HG02943 (cell line): Measurements from ENCODE around the gene UGDH.
"Not testable (repeated sequence)": the region's sequence is repeated elsewhere in the genome, so short reads cannot be mapped to it uniquely, and the experiment has no call there.

ENCODE experiments used
- ATAC-seq: cut with Tn5 transposase; IDR thresholded peaks from one replicate; pipeline ENCODE4 v1.9.1; 2021; ENCODE audit warnings: mild to moderate bottlenecking, low read depth, moderate library complexity; ENCODE audit not compliant: unreplicated experiment

The UGDH gene

GRCh38 chr4:39530682-39531081, 3.4 kb upstream of the UGDH start:
- ATAC-seq = no peak

GRCh38 chr4:39529534-39529933, 2.3 kb upstream of the UGDH start:
- no peak for ATAC-seq

- ATAC-seq = no peak
These were observed 824 bp upstream of the UGDH start for GRCh38 chr4:39528061-39528465.

GRCh38 chr4:39526765-39527295, 409 bp downstream of the UGDH start:
- ATAC-seq = peak; percentile 19

DNA sequence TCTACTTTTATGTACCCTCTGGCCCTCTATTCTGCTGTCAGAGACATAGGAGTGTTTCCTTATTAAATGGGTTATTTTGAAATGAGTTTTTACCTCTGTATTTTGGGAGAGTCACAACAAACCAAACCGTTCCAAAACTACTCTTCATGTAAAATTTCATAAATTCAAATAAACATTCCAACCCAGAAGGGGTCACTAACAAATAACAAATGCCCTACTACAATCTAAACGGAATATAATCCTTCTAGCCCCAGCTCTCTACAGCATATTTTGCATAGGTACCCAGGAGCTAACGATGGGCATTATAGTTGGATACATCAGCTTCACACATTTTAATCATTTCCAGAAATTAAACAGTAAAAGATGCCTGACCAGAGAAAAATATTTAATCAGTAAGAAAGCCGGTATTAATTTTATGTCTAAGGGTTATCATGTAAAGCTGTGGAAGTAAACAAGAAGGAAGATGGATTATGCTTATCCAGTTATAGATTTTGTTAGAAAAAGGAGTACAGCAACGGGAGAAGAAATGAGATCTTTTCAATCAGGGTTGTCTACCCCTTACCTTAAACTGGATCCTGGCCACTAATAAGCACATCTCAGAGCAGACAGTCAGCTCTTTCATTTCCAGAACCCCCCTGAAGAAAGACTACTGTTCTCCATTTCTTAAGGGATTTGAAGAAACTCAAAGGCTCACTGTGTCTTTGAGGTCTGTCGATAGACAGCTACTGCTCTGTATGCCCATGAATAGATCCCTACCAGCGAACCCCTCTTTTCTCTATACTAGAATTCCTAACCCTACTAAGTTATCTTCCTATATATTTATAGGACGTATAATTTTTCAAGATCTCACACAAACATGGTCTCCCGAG, 1.2 kb downstream of the UGDH start:
- no peak for ATAC-seq

DNA sequence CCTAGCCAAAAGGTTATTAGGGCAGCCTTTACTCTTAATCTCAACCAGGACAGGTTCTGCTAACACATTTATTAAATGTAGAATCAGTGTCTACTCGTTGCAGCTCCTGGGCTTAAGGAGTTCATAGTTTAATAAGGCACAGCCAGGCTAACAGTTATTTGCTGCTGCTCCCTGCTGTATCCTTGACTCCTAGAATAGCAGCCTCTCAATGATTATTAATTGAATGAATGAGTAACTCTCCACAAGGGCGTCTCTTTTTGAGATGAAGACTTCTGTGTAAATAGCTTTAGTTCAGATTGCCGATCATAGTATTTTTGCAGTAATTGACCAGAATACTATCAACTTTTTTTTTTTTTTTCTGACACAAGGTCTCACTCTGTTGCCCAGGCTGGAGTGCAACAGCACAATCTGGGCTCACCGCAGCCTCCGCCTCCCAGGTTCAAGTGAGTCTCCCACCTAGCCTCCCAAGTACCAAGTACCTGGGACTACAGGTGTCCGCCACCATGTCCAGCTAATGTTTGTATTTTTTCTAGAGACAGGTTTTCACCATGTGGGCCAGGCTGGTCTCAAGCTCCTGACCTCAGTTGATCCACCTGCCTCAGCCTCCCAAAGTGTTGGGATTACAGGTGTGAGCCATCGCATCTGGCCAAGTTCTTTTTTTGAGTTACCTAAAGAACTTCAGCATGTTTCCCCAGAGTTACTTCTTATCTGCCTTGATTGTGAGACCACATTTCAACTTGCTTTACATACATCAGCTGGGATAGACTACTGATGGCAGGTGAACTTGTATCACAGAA, 2.9 kb downstream of the UGDH start:
- ATAC-seq = no peak

DNA sequence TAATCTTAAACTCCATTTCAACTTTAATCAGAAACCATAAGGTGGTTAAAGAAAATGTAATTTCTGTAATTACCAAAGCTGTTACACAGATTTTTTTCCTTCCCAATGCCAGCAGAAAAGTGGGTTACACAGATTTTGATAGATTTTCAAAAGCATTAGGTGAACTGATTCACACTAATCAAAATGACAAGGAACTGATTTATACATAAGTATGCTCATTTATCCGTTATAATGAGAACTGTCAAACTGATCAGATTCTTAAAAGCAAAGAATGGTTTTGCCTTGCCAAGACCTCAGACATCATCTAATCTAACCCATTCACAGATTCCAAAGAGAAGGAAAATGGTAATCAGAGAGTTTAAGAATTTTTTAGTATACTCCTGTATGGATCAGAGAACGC, 5.2 kb downstream of the UGDH start:
- no peak for ATAC-seq

DNA sequence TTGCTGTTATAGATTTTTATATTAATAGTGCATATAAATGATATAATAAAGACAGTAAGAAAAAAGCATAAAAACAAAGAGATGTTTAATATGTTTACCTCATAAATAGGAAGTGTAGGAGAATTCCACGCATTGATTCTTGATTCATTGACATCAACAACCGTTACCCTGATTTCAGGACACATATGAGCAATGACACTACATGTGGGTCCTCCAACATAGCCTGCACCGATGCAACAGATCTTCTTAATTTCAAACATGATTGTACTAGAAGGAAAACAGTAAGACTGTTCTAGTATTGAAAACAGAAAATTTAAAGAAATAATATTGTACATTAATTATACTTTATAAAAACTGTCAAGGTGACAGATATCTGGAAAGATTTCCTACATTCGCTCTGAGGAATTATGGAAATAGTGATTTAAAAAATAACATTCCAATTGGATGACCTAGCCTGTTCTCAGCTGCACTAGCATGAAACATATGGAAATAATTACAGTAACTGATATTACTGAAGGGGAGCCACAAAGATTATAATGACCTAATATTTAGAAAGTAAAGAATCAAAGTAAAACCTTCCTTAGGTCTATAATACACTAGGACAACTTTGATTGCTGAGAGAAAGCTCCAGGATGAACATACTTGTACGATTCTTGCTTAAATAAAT, 5.9 kb downstream of the UGDH start:
- ATAC-seq = no peak

- no peak for ATAC-seq
These were observed 8.8 kb downstream of the UGDH start for GRCh38 chr4:39518484-39518883.

- ATAC-seq = no peak
These were observed 10.8 kb downstream of the UGDH start for GRCh38 chr4:39516407-39516966.

DNA sequence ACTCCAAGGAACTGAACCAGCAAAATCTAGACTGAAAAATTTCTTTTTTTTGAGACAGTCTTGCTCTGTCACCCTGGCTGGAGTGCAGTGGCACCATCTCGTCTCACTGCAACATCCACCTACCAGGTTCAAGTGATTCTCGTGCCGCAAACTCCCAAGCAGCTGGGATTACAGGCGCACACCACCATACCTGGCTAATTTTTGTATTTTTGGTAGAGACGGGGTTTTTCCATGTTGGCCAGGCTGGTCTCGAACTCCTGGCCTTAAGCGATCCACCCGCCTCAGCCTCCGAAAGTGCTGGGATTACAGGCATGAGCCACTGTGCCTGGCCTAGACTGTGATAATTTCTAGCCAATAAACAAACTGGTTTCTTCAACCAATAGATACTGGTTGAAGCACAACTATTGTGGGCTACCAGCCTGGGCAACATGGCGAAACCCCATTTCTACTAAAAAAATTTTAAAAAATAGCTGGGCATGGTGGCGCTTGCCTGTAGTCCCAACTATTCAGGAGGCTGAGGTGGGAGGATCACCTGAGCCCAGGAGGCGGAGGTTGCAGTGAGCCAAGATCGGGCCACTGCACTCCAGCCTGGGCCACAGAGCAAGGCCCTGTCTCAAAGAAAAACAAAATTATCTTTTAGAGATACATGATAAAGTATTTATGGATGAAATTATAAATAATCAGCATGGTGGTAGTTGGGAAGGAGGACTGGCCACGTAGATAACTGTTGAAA, 11.4 kb downstream of the UGDH start:
- not testable (repeated sequence) for ATAC-seq

GRCh38 chr4:39514888-39515401, 12.3 kb downstream of the UGDH start:
- ATAC-seq = no peak

DNA sequence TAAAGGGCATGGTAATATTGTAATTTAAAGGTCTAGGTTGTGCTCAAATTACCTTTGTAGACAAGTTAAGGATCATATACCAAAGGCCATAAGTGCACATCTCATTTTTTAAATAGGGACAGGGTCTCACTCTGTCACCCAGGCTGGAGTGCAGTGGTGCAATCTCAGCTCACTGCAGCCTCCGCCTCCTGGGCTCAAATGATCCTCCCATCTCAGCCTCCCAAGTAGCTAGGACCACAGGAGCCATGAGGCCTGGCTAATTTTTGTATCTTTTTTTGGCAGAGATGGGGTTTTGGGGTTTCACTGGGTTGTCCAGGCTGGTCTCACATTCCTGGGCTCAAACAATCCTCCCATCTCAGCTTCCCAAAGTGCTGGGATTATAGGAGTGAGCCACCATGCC, 13.0 kb downstream of the UGDH start:
- ATAC-seq = not testable (repeated sequence)

- no peak for ATAC-seq
These were observed 16.8 kb downstream of the UGDH start for GRCh38 chr4:39510348-39510929.

GRCh38 chr4:39505581-39505980, 21.7 kb downstream of the UGDH start:
- ATAC-seq = no peak

DNA sequence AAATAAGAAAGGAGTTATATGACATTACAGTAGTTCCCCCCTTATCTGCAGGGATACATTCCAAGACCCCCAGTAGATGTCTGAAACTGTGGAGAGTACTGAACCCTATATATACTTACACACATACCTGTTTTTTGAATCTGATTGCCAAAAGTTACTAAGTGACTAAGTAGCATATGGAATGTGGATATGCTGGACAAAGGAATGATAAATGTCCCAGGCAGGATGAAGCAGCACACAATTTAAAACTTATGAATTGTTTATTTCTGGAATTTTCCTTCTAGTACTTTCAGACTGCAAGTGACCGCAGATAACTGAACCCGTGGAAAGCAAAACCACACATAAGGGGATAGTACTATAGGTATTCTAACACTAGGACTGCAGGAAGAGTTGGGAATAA, 22.7 kb downstream of the UGDH start:
- no peak for ATAC-seq

GRCh38 chr4:39502664-39503035, 24.6 kb downstream of the UGDH start:
- not testable (repeated sequence) for ATAC-seq

DNA sequence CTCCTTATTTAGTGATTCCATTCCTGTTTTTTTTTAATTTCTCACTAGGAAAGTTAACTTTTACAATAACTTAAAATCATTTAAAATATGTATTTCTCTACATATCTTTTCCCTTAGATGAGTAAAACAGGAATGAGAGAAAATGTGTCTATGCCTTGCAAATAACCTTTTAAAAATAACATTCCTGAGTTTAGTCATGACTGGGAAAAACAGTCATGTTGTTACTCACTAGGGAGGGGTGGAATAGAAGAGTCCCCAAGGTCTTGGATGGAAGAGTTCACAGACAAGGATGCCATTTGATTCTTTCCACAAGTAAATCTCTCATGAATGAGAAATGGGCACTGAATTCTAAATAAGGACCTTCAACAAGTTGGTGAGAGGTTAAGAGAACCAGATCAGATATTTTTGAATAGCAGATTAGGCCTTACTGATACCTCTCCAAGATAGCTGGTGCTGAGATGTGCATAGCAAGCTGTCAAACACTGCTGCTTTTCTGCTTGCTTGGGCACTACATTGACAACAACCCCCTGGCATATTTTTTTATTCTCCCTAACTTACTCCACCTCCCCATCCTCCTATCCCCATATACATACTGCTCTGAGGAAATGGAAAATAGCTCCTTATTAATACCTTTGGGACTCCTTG, 25.1 kb downstream of the UGDH start:
- ATAC-seq = no peak

DNA sequence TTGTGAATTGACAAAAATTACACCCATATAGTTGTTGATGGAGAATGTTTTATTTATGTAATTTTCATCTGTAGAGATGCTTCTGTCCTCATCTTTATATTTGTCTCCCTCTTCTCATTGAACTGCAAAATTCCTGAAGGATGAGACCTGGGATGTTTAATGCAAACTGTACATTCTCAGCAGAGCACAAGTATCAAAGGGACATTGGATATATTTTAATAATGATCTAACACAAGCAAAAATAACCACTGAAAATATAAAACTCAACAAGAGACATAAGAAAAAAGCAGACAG, 28.6 kb downstream of the UGDH start:
- no peak for ATAC-seq
